Stimulated activated CD4-positive, alpha-beta T cell treated with anti-CD3 and anti-CD28 coated beads, Interleukin-15, amount 100 ng/mL, for 48 hours (primary cell): ENCODE data around the gene KRT2.
A peak's percentile ranks its signal among the peaks of the same experiment; 100 is the strongest.

Experiments
- DNase-seq, 2 donors: peaks; one replicate each; pipeline ENCODE4 v3.0.0-alpha.2; 2020; ENCODE audit warnings: low read depth in 2 of 2

KRT2 gene

DNA sequence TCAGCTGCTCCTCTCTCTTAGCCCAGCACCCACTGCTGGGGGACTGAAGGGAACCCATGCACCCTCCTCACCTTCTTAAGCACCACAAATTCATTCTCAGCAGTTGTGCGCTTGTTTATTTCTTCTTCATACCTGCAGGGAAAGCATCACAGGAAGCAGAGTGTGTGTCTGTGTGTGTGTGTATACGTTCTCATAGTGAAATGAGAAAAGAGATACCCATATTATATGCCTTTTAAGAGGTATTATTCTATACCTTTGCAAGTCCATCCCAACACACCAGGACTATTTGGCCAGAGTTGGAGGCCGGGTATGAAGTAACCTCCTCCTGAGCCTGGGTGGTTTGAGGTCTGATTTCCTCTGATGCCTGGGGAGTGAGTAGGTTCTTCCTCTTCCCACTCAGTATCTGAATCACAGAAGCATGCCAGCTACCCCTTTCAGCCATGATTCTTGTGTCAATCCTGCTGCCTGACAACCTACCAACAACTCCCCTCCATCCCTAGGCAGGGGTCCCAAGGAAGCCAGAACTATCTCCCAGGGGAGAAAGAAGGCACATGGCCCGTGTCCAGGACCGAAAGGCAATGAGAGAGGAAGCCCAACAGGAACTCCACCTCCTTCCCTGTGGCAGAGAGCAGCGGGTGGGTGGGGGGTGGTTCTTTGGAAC lies 36.7 kb downstream of the KRT2 start:
- peak in 1 of 2 donors; percentile 35 for DNase-seq

DNA sequence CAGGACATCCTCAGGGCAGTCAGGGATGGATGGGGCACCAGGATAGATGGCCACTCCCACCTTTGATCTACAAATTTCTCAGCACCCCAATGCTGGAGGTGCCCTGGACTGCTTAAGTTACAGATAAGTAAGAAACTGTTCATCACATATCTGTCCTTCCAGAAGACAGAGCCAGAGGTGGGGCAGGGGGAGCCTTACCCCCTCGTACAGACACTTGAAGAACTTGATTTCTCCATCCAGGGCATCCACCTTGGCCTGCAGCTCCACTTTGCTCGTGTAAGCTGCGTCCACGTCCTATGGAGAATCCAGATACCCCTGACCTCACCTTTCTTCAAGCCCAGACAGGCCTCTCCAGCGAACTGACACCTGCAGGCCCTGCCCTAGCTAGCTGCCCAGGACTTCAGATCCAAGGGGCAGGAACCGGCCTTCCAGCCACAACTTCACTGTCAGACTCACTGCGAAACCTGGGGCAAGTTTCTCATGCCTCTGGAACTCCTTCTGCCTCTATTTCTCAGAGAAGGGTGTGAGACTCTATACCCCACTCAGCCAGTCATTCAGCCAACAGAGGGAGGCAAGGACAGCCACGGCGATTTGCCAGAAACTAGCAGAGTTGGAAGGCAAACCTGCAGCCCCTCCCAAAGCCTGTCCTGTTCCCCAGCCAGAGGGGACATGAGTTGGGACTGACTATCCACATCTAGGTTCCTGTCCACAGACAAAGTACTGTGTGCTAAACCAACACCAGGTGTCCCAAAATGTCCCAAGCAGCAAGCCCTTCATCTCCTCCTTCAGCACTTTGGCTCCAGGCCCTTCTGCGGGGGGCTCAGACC lies 37.4 kb downstream of the KRT2 start:
- DNase-seq: no peak

DNA sequence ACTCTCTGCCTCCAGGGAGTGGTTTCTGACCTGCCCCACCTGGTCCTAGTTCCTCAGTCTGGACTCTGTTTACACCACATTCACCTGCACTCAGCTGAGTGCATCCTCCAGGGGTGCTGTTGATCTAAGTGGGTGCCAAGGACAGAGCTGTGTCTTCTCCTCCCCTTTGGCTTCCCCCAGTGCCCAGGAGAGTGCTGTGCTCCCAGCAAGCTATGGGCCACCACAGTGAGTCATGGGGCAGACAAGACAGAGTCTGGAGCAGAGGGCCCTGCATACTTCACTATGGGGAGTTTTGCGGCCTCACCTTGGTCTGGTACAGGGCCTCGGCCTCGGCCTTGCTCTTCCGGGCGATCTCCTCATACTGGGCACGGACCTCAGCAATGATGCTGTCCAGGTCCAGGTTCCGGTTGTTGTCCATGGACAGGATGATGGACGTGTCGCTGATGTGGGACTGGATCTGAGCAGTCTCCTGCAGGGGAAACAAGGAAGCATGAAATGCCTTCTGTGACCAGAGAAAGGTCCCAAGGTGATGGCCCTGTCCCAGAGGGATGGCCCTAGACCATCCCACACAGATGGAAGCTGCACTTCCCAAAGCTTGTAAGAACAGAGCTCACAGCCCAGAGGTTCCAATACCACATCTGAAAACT lies 38.5 kb downstream of the KRT2 start:
- DNase-seq: no peak

DNA sequence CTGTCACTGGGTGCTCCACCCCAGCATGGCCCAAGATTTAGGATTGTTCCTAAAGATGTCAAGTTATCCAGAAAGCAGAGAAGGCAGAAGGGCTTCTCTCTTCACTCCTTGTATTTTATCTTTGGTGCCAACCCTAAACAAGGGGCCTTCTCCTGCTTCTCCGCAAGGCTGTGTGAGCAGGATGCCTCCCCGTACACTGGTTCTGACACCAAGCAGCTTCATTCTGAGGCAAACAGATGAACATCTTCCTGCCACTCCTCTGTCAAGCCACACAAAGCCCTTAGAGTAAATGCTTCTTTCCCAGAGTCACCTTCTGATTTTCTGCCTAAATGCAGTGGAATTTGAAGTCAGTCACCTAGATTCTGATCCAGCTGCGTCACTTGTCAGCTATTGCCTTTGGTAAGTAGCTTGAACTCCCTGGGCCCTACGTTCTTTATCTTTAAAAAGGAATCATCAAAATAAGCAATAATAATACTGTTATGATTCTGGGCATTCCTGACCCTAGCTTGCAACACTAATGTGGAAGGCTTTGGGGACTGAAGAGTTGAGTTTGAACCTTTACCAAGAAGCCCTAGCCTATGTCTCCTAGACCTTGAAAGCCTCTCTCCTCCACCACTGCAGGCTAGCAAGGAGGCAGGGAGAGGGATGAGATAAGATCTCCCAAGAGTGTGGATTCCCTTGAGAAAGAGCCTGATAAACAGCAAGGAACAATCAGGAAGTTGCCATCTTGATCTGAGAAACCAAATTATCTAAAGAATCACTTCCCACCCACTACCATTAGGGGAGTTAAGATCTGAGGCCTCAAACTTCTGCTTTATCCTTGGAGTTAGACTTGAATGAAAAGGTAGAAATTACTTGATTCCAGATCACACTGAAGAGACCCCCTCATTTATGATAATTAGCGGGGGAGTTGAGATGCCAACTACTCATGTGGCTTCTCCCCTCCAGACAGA lies 39.3 kb downstream of the KRT2 start:
- DNase-seq: no peak

DNA sequence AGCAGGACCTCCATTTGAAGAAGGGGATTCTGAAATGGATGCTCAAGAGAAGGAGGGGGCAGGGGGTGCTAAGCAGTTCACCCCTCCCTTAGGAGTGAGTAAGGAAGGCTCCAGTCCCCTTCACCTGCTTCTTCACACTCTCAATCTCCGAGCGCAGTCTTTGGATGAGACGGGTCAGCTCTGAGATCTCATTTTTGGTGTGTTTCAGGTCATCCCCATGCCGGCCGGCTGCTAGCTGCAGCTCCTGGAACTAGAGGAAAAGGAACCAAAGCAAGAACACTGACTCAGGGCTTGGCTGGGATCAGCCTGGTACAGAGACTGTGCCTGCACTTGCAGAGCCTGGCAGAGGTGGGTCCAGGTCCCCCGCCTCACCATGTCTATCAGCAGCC lies 40.9 kb downstream of the KRT2 start:
- no peak for DNase-seq

DNA sequence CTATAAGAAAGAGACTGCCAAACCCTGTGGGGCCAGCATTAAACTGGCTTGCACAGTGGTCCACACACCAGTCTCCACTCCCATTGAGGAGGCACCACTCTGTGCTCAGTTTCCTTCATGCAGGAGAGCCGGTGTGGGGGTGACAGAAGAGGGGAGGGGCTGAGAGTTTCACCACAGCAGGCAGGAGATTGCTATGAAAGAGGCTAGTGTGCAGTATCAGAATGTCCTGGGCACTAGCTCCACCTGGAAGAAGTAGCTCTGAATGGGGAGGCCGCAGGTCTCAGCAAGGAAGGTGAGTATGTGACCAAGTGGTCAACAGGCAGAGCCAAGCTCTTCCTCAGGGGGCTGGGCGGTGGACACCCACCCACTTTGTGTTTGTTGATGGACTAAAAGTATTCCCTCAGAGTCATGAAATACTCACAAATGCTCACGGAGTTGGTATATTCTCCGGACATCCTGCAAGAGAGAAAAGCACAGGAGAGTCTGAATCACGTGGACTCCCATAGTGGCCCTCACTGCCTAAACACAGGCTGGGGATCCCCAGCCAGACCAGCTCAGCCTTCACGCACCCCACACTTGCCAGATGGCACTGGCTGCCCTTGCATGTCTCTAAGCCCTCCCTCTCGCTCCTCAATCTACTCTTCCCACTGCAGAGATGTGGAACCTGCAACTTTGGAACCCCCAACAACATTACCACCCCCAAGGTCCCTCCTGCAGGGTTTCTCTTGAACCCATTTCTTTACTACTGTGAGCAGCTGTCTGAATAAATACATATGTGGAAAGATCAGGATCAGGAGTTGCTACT lies 43.0 kb downstream of the KRT2 start:
- no peak for DNase-seq

DNA sequence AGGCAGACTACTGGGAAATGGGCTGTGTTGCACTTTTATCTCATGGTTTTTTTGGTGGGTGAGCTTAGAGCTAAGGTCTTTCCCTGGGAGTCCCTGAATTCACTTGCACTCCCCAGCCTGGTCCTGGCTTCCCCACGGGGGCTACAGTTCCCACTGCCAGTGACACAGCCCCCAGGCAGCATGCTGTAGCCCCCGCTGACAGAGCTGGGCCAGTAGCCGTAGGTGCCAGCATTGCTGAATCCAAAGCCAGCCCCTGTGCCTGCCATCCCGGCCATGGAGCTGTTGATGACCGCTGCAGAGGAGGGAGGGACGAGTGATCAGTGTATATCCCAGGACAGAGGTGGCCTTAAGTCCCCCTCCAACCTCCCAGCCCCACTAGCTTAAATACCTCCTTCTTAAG lies 43.9 kb downstream of the KRT2 start:
- no peak for DNase-seq

DNA sequence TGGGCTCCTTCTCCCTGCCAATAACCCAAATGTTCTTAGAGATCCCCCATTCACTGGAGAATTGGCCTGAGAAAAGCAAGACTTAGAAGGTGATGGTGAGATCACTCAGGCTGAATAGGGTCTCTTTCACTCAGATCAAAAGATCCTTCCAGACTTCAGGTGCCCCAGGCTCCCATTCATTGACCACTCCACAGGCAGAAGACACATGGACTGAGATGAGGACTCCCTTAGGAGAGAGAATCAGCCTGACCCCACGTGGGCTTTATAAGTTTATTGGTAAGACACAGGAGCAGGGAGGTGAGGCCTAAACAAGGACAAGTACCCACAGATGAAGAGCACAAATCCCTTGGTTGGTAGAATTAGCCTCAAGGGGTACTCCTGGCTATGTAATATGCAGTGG lies 44.7 kb downstream of the KRT2 start:
- DNase-seq: no peak

DNA sequence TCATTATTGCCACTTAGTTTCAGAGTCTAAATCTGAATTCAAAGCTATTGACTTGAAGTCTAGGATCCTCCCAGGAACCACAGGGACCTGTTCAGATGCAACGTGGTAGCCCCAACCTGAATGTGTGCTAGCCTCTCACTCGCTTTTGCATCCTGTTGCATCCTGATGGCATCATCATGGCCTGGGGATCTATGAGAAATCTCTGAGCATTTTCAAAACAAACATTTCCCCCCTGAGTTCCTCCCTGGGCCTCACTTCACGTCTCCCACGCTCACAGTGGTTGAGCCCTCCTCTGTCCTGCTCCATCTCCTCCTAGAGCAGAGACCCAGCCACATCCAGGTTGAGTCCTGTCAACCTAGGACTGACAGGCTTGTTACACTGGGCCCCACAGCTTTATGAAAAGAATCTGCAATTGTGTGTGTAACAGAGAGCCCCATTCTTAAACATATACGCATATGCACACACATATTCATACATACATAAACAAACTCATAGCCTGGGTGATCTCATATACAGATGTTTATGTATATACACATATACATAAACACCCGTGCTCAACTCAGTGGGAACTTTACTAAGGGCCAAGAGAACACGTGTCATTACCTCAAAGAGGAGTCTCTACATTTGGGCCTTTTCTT lies 45.3 kb downstream of the KRT2 start:
- no peak for DNase-seq

DNA sequence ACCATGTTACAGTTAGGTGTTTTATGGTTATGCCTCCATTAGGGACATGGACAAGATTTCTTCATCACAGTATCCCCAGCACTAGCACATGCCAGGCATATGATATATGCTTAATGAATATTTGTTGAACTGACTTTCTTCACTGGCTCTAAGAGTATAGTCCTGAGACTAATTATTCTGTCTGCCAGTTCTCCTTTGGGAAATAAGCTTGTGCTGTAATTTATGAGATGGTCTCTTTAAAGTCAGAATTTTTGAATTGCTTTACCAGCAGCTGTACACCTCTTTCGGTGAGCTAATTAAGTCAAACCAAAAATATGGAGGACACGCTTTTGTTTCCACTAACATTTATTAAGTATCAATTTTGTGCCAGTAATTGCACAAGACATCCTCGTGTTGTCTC lies 45.9 kb downstream of the KRT2 start:
- no peak for DNase-seq

DNA sequence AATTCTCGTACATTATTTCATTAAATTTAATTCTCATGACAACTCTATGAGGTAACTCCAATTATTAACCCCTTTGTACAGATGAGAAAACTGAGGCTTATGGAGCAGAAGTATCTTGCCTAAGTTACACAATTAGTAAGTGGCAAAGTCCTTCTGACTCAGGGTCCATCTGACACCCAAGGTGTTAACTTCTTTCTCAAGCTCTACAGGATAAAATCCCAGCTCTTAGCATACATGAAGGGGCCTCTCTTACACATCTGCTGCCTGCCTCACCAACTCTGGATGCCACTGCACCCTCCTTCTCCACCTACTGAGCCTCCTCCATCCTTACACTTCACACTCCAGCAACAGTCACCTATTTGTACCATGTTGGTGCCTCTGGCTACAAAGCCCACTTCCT lies 46.5 kb downstream of the KRT2 start:
- DNase-seq: no peak

DNA sequence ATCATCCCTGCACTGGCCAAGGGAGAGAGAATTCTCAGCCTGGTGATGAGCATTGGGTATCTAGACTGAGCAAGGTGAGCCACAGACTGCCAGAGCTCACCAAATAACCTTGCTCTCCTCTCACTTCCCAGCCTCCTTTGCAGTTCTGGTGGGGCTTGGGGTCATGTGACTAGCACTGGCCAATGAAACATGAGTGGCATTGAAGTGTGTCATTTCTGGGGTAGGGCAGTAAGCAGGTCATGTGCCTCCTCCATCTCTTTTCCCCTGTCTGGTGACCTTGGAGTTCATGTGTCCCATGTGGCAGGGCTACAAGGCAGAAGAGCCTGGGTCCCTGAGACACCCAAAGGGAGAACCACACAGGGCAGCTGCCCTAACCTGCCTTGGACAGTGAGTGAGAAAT lies 47.2 kb downstream of the KRT2 start:
- no peak for DNase-seq

DNA sequence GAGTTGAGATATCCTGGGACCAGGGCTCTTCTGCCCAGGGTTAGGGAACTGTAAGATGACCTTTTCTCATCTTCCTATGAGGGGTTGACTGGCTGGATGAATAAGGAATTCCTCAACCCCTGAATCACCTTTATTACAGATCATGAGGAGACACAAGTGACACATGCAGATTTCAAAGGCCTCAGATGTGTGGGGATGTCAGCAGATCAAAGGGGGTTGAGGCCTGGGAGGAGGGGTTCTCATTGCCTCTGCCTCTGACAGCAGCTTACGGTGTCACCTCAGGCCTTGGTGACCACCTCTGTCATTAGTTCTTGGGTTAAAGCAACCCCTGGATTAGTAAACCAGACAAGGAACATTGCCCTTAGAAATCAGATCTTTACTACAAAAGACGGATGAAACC lies 48.7 kb downstream of the KRT2 start:
- no peak for DNase-seq

DNA sequence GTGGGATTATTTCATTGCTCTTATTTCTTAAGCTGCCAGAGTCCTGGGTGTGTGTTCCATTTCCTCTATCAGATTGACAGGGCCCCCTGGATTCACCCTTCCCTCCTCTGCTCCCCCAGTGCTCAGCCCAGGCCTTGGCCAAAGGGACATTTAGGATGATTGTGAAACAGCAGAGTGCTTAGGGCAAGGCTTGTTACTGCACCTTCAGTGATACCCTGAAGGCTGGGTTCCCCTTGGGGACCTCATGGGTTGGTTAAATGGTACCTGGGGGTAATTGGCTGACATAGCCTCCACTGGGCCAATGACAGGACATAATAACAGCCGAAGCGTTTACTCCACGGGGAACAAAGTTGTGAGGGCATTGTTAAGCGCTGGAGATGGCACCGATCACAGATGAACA lies 49.5 kb downstream of the KRT2 start:
- no peak for DNase-seq

DNA sequence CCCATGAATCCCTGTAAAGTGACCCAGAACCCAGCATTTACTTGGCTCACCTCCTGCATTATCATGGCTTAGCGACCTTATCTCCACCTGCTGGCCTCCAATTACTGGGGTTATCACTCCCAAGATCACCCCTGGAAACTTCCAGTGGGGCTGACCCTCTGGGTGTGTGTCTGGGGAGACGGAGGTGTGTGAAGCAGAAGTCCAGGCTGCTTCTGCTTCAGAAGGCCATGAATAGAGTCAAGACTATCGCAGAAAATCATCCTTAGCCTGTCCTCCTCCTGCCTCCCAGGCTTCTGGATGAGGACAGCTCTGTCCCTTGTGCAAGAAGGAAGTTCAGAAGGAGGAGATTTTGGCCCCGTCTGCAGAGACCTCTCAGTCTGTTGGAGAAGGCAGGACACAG lies 50.3 kb downstream of the KRT2 start:
- DNase-seq: no peak

DNA sequence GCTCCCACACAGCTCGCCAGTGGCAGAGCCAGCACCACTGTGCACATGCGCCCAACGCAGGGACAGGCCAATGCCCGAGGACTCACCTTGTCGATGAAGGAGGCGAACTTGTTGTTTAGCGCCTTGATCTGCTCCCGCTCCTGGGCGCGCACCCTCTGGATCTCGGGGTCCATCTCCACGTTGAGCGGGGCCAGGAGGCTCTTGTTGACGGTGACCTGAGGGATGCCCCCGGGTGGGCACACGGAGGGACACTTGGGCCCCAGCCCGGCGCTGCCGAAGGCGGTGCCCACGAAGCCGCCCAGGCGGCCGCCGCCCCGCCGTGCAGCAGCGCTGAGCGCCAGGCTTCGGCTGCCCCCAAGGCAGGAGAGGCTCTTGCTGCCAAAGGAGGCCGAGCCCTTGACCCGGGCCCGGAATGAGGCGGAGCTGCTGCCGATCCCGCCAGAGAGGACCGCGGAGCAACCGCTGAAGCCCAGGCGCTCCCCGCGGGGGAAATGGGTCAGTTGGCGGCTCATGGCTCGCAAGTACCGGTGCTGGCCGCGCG lies 51.0 kb downstream of the KRT2 start, which contains the start of gene KRT72:
Gene KRT72 (minus strand): TSS at position 523 of the 541 bp plus-strand sequence. CDS start 11 bp downstream, at position 512.
- no peak for DNase-seq

DNA sequence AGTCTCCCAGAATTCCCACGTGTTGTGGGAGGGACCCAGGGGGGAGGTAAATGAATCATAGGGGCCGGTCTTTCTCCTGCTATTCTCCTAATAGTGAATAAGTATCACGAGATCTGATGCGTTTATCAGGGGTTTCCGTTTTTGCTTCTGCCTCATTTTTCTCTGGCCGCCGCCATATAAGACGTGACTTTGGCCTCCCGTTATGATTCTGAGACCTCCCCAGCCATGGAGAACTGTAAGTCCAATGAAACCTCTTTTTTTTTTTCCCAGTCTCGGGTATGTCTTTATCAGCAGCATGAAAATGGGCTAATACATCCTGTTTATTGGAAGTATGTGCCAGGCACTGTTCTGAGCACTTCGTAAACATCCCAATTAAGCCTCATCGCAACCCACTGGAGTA lies 51.5 kb downstream of the KRT2 start:
- no peak for DNase-seq

DNA sequence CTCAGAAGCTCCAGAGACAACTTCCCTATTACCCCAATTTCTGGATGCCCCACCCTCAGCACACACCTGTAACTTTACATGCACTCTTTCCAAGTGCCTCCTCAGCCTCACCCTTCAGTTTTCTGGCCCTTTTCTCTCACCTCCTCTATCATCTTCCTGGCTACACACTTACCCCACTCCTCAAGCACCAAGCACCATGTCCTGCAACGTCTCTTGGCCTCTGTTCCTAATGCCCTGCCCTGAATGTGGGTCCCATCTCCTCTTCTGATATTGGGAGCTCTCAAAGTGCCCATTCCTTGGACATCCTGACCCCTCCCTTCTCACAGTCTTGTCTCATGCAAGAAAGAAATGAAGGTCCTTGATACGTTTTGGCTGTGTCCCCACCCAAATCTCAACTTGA lies 51.9 kb downstream of the KRT2 start:
- no peak for DNase-seq

DNA sequence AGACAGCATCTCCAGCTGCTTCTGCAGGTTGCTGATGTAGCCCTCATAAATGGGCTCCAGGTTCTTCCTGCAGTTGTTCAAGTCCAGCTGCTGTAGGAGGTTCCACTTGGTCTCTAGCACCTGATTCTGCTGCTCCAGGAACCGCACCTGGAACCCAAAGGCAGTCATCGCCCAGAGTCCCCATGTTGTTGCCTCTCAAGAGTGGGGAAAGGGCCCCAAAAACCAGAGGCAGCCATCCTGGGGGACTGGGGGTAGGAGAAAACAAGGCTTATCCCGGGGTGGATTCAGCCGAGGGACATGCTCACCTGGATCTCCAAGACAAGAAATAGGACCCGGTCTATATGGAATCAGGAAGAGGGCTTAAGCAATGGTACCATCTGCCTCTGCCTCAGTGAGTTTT lies 53.0 kb downstream of the KRT2 start:
- no peak for DNase-seq
